Right renal pelvis (tissue), 4 donors: ENCODE measurements around the gene KRT2. TPM values are rescaled to one million over a fixed set of nuclear protein-coding genes. Genes with fewer than 3 reads are reported as not detected.

Experiments used
- DNase-seq, 4 donors: peaks; one replicate each; pipeline ENCODE4 v3.0.0-alpha.2; 2013; ENCODE audit warnings: low read depth in 4 of 4, low spot score in 3 of 4, missing footprints in 1 of 4
- polyA plus RNA-seq, 4 donors: library from polyadenylated mRNA; unstranded; fragments of 120-200 nt; gene quantifications; one replicate each; pipeline ENCODE4 v1.2.1, GENCODE V29; 2013; ENCODE audit not compliant: insufficient read length in 4 of 4

The KRT2 gene
- polyA plus RNA-seq, 4 donors: not detected

DNA sequence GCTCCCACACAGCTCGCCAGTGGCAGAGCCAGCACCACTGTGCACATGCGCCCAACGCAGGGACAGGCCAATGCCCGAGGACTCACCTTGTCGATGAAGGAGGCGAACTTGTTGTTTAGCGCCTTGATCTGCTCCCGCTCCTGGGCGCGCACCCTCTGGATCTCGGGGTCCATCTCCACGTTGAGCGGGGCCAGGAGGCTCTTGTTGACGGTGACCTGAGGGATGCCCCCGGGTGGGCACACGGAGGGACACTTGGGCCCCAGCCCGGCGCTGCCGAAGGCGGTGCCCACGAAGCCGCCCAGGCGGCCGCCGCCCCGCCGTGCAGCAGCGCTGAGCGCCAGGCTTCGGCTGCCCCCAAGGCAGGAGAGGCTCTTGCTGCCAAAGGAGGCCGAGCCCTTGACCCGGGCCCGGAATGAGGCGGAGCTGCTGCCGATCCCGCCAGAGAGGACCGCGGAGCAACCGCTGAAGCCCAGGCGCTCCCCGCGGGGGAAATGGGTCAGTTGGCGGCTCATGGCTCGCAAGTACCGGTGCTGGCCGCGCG, 51.0 kb downstream of the KRT2 start, which contains the start of gene KRT72:
Gene KRT72 (minus strand): TSS at position 523 of the 541 bp plus-strand sequence. CDS start 11 bp downstream, at position 512.
- DNase-seq: no peak

- DNase-seq: no peak
These were observed 51.5 kb downstream of the KRT2 start for GRCh38 chr12:52600475-52600874.

DNA sequence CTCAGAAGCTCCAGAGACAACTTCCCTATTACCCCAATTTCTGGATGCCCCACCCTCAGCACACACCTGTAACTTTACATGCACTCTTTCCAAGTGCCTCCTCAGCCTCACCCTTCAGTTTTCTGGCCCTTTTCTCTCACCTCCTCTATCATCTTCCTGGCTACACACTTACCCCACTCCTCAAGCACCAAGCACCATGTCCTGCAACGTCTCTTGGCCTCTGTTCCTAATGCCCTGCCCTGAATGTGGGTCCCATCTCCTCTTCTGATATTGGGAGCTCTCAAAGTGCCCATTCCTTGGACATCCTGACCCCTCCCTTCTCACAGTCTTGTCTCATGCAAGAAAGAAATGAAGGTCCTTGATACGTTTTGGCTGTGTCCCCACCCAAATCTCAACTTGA, 51.9 kb downstream of the KRT2 start:
- DNase-seq: no peak

- no peak for DNase-seq
These were observed 53.0 kb downstream of the KRT2 start for GRCh38 chr12:52598966-52599365.

Other genes with a start within 250 kb of the KRT2 start
- gene KRT82, start 245.9 kb downstream of the KRT2 start, polyA plus RNA-seq: not detected
- gene KRT75, start 217.8 kb downstream of the KRT2 start, polyA plus RNA-seq: not detected
- not detected for gene KRT6B, start 200.1 kb downstream of the KRT2 start, polyA plus RNA-seq
- not detected for gene KRT6C, start 178.4 kb downstream of the KRT2 start, polyA plus RNA-seq
- gene KRT6A, start 159.0 kb downstream of the KRT2 start, polyA plus RNA-seq: under 1 TPM in 1 of 4 donors, not detected in 3; 0.10 TPM
- gene KRT5, start 131.8 kb downstream of the KRT2 start, polyA plus RNA-seq: 1 to 10 TPM in 2 of 4 donors, under 1 TPM in 2; 0.28 to 1.9 (median 0.98) TPM
- not detected for gene KRT71, start 99.1 kb downstream of the KRT2 start, polyA plus RNA-seq
- gene KRT74, start 78.4 kb downstream of the KRT2 start, polyA plus RNA-seq: not detected
- gene KRT72, start 50.7 kb downstream of the KRT2 start, polyA plus RNA-seq: under 1 TPM in 1 of 4 donors, not detected in 3; 0.11 TPM
- gene KRT73, start 33.7 kb downstream of the KRT2 start, polyA plus RNA-seq: not detected
- under 1 TPM; 0.07 to 0.43 (median 0.29) TPM for gene KRT1, start 28.2 kb upstream of the KRT2 start, polyA plus RNA-seq
- not detected for gene KRT77, start 51.3 kb upstream of the KRT2 start, polyA plus RNA-seq
- not detected for gene KRT76, start 125.1 kb upstream of the KRT2 start, polyA plus RNA-seq
- gene KRT3, start 143.9 kb upstream of the KRT2 start, polyA plus RNA-seq: not detected
- under 1 TPM; 0.28 to 0.58 (median 0.34) TPM for gene KRT4, start 161.9 kb upstream of the KRT2 start, polyA plus RNA-seq
- gene KRT79, start 182.1 kb upstream of the KRT2 start, polyA plus RNA-seq: not detected
- gene KRT78, start 196.8 kb upstream of the KRT2 start, polyA plus RNA-seq: under 1 TPM in 1 of 4 donors, not detected in 3; 0.05 TPM